HG02840 (cell line): ENCODE measurements around the gene TTN.

ENCODE experiments used
- ATAC-seq: cut with Tn5 transposase; IDR thresholded peaks from one replicate; pipeline ENCODE4 v1.9.1; 2021; ENCODE audit warnings: mild to moderate bottlenecking, moderate library complexity, moderate number of reproducible peaks; ENCODE audit not compliant: unreplicated experiment, low FRiP score

TTN gene

DNA sequence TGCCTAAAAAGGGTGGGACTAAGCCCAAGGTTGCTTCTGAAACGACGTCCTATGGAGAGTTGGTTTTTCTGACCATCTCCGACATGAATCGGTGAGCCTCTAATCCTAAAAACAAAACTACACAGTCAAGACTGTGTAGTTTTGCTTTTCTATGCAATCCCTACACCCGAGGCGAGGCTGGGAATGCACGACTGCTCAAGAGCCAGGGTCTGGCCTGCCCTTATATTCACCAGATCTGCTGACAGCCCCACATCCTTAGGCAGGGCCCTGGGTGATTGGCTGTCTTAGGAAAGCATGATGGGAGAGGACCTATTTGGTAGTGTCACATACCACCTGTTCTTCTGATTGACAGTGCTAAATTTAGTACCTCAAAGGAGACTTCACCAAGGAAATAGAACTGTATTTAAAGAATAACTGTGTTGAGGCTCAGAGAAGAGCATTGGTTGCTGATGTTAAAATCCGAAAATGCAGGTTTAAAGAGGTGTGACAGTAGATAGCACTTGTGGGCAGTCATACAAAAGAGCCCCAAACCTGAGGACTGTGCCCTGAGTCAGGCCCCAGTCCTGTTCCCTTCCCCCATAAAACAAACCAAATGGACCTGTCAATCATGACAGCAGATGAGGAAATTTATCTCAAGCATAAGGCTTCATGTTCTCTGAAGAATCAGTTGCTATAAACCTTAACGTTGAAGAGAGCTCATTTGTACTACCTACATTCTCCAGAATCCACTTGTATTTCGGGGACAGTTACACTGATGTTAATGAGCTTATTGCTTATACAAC lies at the start of gene TTN:
TSS of gene TTN (minus strand) at position 197 of the 782 bp plus-strand sequence. CDS start 2,781 bp downstream, outside the sequence.
- no peak for ATAC-seq

DNA sequence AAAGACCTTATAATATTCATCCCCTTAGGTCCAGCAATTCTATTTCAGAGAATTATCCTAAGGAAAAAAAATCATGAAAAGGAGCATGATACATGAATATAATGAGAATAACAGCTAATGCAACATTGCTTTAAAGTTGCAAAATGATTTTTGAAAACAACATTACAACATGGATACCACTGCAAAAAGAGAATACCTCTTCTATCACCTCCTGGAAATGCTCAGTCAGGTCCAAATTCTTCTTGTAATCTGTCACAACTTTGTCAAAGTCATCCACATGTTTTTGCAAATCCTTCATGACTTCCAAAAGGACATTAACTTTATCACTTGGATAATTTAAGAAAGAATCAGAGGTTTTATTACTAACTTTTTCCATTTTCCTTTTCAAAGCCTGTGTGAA lies 47.9 kb upstream of the TTN start:
- no peak for ATAC-seq

DNA sequence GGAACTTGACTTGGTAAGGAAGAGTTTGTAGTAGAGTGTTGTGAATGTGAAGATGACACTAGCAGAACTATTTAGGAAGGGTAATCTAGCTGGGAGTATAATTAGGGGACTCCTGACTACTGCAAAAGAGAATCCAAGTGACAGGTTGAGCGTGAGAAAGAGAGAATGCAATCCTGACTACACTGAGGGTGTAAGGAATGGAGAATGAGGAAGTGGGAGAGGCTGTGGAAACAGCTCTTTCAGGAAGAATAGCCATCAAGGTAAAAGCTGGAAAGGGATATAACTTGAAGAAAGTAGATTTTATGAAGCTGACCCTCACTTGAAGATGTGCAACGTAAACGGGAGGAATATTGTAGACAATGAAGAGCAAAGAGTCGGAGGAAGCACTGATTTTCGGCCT lies 41.1 kb upstream of the TTN start:
- ATAC-seq, result no peak

DNA sequence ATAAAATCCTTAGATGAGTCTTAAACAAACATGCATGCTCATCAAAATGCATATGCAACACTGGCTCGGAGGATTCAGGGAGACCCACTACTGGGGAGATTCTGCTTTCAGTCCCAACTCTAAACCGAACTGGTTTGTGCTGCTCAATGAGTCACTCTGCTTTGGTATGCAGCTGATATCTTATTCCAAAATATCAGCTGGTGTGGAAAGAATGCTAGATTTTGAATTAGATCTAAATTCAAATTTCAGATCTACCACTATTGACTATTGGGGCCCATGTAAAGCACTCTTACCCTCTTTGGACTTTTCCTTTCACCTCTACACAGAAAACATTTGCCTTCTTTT lies 39.2 kb upstream of the TTN start:
- no peak for ATAC-seq

DNA sequence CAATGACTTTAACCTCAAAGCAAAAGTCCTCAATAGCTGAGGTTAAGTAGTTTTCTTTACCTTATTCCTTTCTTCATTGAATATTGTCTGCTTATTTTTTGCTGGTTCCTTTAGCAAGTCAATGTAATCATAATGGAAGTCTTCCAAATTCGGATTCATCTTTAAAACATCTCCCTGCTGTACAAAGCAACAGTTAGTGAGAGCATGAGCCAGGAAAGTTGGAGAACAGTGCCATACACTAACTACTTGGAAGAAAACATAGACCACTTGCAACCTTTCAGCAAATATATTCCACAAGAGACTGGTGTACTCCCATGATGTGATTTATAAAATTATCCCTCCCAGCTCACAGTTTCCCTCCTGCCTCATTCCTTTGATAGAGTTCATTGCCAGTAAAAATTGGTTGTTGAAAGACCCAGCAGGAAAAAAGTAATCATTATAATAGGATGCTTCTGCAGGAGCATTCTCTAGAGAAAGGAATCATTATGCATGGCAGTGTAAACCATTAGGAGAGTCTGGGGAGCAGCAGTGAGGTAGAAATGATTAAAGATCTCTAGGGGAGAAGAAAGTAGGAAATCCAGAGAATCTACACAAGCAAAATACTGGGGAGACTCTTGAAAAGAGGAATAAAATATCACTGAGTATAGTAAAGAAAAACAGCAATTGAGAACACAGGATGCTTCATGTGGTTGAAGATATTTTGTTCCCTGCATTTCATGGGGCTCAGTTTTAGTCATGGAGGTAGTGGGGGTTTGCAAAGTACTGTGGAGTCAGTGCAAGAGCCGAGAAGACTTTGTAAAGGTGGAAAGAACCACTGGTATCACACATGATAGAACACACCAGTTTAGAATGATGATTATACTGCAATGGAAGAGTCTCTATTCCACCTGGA lies 38.6 kb upstream of the TTN start:
- no peak for ATAC-seq

DNA sequence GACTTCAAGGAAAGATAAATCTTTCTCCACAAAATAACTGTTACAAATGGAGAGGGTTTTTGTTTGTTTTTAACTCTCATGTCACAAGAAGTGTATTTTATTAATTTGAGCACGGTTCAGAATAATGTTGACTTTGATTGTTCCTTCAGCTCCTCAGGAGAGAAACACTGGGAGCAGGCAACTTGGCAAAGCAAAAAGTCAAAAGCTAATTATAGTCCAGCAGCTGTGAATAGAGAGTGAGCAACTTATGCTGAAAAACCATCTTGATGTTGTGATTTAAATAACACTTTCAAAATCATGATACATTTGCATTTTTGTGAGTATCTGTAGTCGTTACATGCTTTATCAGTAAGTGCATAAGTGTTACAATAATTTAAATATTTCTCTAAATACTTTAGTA lies 37.5 kb upstream of the TTN start:
- no peak for ATAC-seq

DNA sequence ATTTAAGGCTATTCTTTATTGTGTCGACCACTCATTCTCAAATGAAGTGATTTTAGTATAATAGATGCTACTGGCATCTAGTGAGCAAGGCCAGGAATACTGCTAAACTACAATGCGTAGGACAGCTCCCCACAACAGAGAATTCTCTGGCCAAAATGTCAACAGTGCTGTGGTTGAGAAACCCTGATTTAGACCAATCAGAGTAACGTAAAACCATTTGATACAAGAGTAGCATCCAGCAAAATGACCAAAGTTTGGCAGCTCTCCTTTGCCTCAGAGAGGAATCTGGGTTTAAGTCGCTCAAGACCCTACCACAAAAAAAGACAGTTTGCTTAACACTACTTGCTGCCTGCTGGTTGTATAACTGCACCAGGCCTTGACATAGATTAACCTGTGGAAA lies 37.0 kb upstream of the TTN start:
- no peak for ATAC-seq

DNA sequence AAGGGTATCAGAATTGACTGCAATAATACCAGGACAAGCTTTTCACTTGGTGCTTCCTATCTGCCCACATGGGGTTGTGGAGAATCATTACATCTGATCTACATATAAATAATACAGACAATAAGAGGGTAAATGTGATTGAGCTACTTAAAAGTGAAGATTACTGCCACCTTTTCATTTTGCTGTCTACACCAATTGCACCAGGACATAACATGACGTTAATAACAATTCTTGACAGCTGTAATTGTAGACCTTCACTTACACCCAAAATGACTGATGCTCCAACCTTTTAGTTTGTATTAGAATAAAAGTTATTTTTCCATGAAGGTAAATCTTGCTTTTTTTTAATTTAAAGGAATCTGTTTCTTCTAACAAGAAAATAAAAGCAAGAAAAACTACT lies 36.5 kb upstream of the TTN start:
- no peak for ATAC-seq

DNA sequence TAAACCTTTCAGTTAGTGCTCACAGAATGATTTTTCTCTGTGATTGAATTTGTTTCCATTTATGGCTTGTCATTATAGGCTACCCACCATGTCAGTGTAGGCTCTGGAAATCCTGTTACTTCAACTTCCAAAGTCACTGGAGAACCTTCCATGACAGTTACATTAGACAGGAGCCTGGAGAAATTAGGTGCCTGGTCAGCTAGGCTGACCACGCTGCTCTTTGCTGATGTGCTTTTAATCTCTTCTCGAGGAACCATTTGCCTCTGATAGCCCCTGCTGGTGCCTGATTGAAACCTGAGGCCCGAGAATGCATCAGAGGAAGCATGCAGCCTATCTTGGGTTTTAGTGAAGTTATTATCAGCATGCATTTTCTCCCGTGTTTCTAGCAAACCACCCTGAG lies 29.6 kb upstream of the TTN start:
- ATAC-seq, result no peak

DNA sequence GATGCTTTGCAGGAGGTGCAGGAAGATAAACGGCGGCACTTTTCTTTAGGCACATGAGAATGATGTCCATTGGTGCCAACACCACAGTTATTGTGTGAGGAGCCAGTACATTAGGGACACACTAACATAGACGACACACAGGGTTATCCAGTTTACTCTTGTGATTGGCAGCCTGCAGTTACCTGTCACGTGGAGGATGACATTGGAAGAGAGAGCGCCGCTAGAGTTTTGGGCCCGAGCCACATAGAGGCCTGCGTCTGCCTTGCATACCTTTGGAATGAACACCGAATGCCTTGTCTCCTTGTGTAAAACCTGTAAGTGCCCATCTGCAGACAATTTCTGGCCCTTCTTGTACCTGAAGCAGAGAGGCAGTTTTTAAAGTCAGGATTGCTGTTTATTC lies 26.9 kb upstream of the TTN start:
- ATAC-seq, result no peak

DNA sequence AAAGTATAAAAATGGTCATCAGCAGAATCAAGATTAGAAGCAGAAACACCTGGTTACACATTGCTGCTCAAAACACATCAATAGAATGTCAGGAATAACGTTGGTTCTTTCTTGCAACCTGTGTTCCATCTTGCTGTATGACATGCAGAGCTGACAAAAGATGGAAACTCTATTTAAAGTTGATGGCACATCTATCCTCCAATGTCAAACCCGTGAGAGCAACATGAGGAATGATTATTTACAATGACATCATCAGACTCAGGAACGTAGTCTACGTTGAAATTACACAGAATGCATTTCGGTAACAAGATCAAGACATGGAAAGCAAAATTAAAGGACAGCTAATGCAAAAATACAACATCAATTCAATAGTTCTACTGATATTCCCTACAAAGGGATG lies 26.2 kb upstream of the TTN start:
- ATAC-seq, result no peak

DNA sequence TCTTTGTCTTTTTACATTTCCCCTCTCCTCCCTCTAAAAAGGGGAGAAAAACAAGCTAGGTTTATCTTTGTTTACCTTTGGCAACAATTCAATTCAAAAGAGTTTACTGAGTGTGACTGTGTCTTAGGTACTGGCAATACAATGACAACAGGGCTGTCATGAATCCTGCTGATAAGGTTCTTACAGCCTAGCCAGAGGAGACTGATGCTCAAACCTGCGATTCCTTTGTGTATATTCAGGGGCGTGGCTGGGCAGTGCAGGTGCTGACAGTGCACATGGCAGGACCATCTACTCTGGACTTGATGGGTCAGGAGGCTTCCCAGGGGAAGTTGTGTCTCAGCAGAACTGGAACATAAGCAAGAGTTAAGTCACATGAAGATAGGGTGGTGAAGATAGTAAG lies 23.2 kb upstream of the TTN start:
- ATAC-seq, result no peak

DNA sequence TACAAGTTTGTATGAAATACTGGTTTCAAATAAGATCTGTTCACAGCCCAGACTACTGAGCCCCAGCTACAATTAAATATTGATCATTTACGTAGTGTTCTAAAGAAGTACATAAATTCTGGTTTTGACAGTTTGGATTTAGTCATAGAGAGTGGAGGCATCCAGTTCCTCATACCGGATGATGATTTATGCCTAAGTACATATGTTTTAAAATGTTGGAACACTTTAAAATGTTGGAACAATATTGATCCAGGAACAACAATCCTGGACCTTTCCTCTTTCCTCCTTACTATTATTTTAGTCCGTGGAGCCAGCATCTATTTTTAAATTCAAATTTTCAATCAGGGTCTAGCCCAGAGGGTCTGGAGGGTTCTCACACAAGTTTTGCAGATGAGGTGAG lies 22.8 kb upstream of the TTN start:
- ATAC-seq, result no peak

DNA sequence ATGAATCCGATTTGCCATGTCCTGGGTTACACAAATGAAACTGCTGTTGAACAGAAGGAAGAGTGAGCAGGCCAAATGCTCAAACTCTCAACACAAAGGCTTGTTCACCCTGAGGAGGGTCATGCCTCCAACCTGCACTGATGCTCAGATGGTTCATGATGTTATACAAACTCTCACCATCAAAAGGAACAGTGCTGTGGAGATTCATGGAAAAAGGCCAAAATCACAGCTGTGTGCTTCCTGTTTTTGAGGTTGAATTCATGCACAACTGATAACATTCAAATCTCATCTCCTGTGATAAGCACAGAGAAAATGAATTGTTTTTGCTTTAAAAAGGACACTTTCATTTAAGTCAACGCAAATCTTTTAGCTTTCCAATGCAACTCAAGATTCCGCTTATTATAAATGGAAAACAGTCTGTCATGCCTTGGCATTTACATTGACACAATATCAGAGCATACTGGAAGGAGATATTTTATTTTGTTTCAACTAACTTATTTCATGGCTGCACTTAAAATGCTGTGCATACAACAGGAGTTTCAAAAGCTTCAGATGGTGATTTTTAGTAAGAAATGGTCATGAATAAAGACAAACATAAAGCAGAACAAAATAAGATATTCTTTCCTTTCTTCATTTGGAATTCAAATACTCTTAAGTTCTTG lies 22.2 kb upstream of the TTN start:
- ATAC-seq, result no peak

DNA sequence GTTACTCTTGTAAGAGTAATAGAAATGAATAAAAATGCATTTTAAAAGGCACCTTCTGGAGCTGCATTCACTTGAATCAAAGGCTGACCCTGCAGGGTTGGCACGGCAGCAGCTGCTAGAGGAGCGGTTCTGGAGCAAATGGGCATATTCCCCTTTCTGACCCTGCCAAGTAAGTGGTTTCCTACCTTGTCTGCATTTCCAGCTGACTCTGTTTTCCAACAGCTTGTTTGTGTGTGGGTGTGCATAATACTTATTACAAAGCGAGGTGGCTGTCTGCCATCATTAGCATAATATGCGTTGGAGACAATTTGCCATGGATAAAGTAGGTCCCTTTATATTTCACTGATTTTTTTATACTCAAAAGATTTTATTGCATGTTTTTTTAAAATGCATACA lies 21.3 kb upstream of the TTN start:
- ATAC-seq, result no peak

DNA sequence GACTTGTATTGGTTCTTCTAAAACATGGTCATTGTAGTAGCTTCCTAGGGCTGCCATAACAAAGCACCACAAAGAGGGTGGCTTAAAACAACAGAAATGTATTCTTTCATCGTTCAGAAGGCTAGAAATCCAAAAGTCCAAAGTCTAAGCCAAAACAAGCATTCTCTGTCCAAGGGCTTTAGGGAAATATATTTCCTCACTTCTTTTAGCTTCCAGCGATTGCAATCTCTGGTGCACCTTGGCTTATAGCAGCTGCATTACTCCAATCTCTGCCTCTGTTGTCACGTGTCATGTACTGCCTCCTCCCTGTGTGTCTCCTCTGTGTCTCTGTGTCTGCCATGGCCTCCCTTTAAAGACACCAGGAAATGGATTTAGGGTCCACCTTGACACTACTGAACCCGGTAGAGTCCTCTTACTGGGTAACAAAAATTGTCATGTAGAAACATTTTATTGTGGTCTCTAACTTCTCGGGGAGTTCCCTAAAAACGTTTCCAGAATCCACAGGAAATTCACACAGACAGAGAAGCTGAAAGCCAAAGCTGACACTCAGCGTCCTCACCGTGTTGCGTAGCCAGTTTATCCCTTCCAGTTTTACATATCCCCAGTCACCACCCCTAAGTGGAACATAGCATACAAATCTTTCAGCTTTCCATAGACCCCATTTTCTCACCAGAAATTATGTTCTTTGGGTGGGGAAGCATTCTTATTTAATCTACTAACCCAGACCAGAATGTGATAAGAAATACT lies 20.7 kb upstream of the TTN start:
- ATAC-seq, result no peak

DNA sequence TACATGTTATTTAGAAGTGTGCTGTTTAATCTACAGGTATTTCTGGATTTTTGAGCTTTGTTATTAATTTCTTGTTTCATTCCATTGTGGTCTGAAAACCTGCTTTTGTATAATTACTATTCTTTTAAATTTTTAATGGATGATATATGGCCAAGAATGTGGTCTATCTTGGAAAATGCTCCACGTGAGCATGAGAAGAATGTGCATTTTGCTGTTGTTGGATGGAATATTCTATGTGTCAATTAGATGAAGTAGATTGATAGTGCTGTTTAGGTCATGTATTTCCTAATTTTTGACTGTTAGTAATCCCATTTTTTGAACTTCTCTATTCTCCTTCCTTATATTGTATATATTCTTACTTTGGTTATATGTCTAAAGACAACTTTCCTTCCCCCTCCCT lies 19.9 kb upstream of the TTN start:
- ATAC-seq, result no peak

DNA sequence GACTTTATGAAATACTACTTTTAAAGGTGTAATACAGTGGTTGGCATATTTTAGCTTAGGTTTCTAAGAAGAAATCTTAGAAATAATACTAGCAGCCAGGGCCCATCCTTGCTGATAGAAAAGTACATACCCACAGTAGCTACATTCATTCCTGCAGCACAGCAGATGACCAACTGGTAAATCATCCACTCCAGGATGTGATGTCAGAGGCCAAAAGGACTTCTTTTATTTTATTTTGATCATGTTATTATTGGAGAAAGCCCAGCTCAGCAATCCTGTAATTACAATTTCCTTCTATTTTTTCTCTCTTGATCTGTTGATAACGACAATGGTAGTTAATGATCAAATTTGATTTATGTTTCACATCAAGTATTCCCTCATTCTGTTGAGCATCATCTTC lies 18.0 kb upstream of the TTN start:
- no peak for ATAC-seq

DNA sequence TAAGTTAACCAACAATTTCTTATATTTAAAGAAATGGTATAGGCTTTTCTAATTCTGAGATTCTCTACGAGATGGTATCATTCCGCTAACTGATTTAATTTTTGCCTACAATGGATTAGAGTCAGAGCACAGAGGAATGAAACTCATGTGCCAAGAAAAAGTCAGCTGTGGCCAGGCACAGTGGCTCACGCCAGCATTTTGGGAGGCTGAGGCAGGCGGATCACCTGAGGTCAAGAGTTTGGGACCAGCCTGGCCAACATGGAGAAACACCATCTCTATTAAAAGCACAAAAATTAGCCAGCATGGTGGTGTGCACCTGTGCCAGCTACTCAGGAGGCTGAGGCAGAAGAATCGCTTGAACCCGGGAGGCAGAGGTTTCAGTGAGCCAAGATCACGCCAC lies 17.0 kb upstream of the TTN start:
- no peak for ATAC-seq

DNA sequence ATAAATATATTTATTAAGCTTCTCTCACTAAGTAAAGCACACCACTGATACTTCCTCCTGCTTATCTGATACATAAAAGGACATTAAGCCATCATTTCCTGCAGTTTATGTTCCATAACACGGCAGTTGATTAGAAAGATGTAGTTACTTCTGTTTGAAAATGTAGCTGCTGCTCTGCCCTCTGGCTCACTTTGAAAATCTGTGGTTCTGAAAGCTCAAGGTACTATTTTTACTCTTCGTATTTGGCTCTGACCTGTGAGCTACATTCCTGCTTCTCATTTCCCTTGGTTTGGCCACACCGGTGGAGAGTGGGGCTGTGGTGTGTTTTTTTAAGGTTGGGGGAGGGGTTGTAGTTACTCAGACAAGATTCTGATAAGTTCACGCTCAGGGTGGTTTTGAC lies 12.8 kb upstream of the TTN start:
- ATAC-seq, result peak; percentile 81
